Uterus (tissue), 2 donors: ENCODE results near the gene CDK3.

ENCODE experiments used
- CTCF ChIP-seq, 4 experiments: fragments of 200-600 bp in 2 of 4; fragments of 450-650 bp in 2 of 4; sonication (generic) in 2 of 4; IDR thresholded peaks; one replicate each; pipeline ENCODE4 v1.5.1; 2016 to 2019; ENCODE audit warnings: antibody characterized with exemption in 4 of 4, mild to moderate bottlenecking in 2 of 4, moderate library complexity in 1 of 4
- POLR2A ChIP-seq, 2 donors: fragments of 450-650 bp; IDR thresholded peaks; one replicate each; pipeline ENCODE4 v1.6.1; 2016; ENCODE audit warnings: antibody characterized with exemption in 2 of 2, mild to moderate bottlenecking in 1 of 2, moderate library complexity in 1 of 2

GRCh38 chr17:76018340-76018680, 17.7 kb downstream of the CDK3 start:
- TF ChIP-seq CTCF (IDR thresholded peaks at IDR 0.05) (no peak), POLR2A (IDR thresholded peaks at IDR 0.05) (no peak)
